GM23338 (cell line): ENCODE results near the gene CD22.

Source experiments
- CREB1 ChIP-seq: fragments of 250-450 bp; sonication (Bioruptor Pico); IDR thresholded peaks from 2 replicates; pipeline ENCODE4 v1.5.0; 2020; ENCODE audit warnings: low read depth, mild to moderate bottlenecking, moderate library complexity
- CTCF ChIP-seq, 2 experiments: fragments of 200-600 bp in 1 of 2; sonication (generic) in 1 of 2; conservative IDR thresholded peaks; 2 replicates each; pipeline versions ENCODE4 v1.5.1 to v1.6.1; 2016 to 2017; ENCODE audit warnings: antibody characterized with exemption in 2 of 2, low read depth in 2 of 2, mild to moderate bottlenecking in 2 of 2, moderate library complexity in 1 of 2
- EZH2 ChIP-seq: fragments of 200-600 bp; sonication (generic); IDR thresholded peaks from one replicate; pipeline ENCODE4 v1.8.0; 2017; ENCODE audit warnings: antibody characterized with exemption, mild to moderate bottlenecking, low read depth; ENCODE audit not compliant: unreplicated experiment
- EZH2phosphoT487 ChIP-seq: fragments of 200-600 bp; sonication (generic); IDR thresholded peaks from one replicate; pipeline ENCODE4 v1.8.1; 2018; ENCODE audit warnings: antibody characterized with exemption; ENCODE audit not compliant: unreplicated experiment
- POLR2AphosphoS5 ChIP-seq: IDR thresholded peaks from 2 replicates; pipeline ENCODE4 v1.6.1; 2016; ENCODE audit warnings: antibody characterized with exemption, low read depth
- REST ChIP-seq: IDR thresholded peaks from one replicate; pipeline ENCODE4 v1.6.1; 2018; ENCODE audit warnings: antibody characterized with exemption; ENCODE audit not compliant: unreplicated experiment
- STAT1 ChIP-seq: IDR thresholded peaks from one replicate; pipeline ENCODE4 v1.6.1; 2016; ENCODE audit warnings: antibody characterized with exemption; ENCODE audit not compliant: unreplicated experiment

- TF ChIP-seq CTCF (conservative IDR thresholded peaks at IDR 0.05; ENCODE audit: low read depth in 2 of 2): no peak
- TF ChIP-seq REST: no peak
- TF ChIP-seq POLR2AphosphoS5: no peak
- no peak for TF ChIP-seq EZH2
- no peak for TF ChIP-seq CREB1 (CRISPR knock-in tag)
- no peak for TF ChIP-seq STAT1
- TF ChIP-seq EZH2phosphoT487: no peak
Observed at GRCh38 chr19:35369522-35369921, 40.5 kb downstream of the CD22 start.
